HL-60/S4 (cell line): ENCODE results near the gene FGF12.

Source experiments
- in situ Hi-C: fragments of 300-500 bp; cut with MboI; formaldehyde crosslinking; loops from 2 replicates; pipeline ENCODE4 v1.14.3; 2022; ENCODE audit warnings: low sequenced_read_pairs

Gene FGF12

GRCh38 chr3:192685801-192686200, 41.5 kb downstream of the FGF12 start:
- in situ Hi-C loops, result no loop called here

- in situ Hi-C loops, result no loop called here
Observed at GRCh38 chr3:192684151-192684550, 43.2 kb downstream of the FGF12 start.

GRCh38 chr3:192675958-192676649, 51.2 kb downstream of the FGF12 start:
- in situ Hi-C loops, result no loop called here

- in situ Hi-C loops, result no loop called here
Observed at GRCh38 chr3:192655628-192656027, 71.7 kb downstream of the FGF12 start.

- in situ Hi-C loops, result no loop called here
Observed at GRCh38 chr3:192655040-192655439, 72.3 kb downstream of the FGF12 start.

- in situ Hi-C loops, result no loop called here
Observed at GRCh38 chr3:192653862-192654261, 73.5 kb downstream of the FGF12 start.

GRCh38 chr3:192652727-192653126, 74.6 kb downstream of the FGF12 start:
- in situ Hi-C loops, result no loop called here

- in situ Hi-C loops, result no loop called here
Observed at GRCh38 chr3:192651836-192652512, 75.4 kb downstream of the FGF12 start.

- in situ Hi-C loops, result no loop called here
Observed at GRCh38 chr3:192645437-192645836, 81.9 kb downstream of the FGF12 start.

- in situ Hi-C loops, result no loop called here
Observed at GRCh38 chr3:192642651-192643050, 84.7 kb downstream of the FGF12 start.

GRCh38 chr3:192641919-192642318, 85.4 kb downstream of the FGF12 start:
- in situ Hi-C loops, result no loop called here

GRCh38 chr3:192639987-192640386, 87.4 kb downstream of the FGF12 start:
- in situ Hi-C loops, result no loop called here

GRCh38 chr3:192637803-192638202, 89.5 kb downstream of the FGF12 start:
- in situ Hi-C loops, result no loop called here

- in situ Hi-C loops, result no loop called here
Observed at GRCh38 chr3:192636517-192637444, 90.6 kb downstream of the FGF12 start.

GRCh38 chr3:192629429-192629828, 97.9 kb downstream of the FGF12 start:
- in situ Hi-C loops, result no loop called here

- in situ Hi-C loops, result no loop called here
Observed at GRCh38 chr3:192621909-192622308, 105.4 kb downstream of the FGF12 start.

- in situ Hi-C loops, result no loop called here
Observed at GRCh38 chr3:192620275-192620674, 107.1 kb downstream of the FGF12 start.

- in situ Hi-C loops, result no loop called here
Observed at GRCh38 chr3:192611411-192611810, 115.9 kb downstream of the FGF12 start.

GRCh38 chr3:192608726-192609600, 118.4 kb downstream of the FGF12 start:
- in situ Hi-C loops, result no loop called here

- in situ Hi-C loops, result no loop called here
Observed at GRCh38 chr3:192607798-192608197, 119.5 kb downstream of the FGF12 start.

GRCh38 chr3:192597913-192598312, 129.4 kb downstream of the FGF12 start:
- in situ Hi-C loops, result no loop called here
